GM21786 (cell line): ENCODE data around the gene RSF1.
"Not testable (repeated sequence)": the region's sequence is repeated elsewhere in the genome, so short reads cannot be mapped to it uniquely, and the experiment has no call there.

Experiments
- ATAC-seq: cut with Tn5 transposase; IDR thresholded peaks from one replicate; pipeline ENCODE4 v1.9.1; 2021; ENCODE audit not compliant: unreplicated experiment

The RSF1 gene

GRCh38 chr11:77636731-77637344 is 183.7 kb downstream of the RSF1 start:
- ATAC-seq, result no peak

- not testable (repeated sequence) for ATAC-seq
These were observed 186.6 kb downstream of the RSF1 start for GRCh38 chr11:77633926-77634325.

- ATAC-seq, result no peak
These were observed 190.3 kb downstream of the RSF1 start for GRCh38 chr11:77630157-77630710.

GRCh38 chr11:77619576-77620198 is 200.8 kb downstream of the RSF1 start:
- ATAC-seq, result no peak

GRCh38 chr11:77617892-77618291 is 202.6 kb downstream of the RSF1 start:
- no peak for ATAC-seq

- ATAC-seq, result no peak
These were observed 208.6 kb downstream of the RSF1 start for GRCh38 chr11:77611921-77612320.
